EH (cell line): ENCODE data around the gene NFASC.

Experiments used
- DNase-seq: peaks from one replicate; pipeline ENCODE4 v3.0.0-alpha.2; 2015; ENCODE audit warnings: low read depth

NFASC gene

GRCh38 chr1:204870160-204870912 is at the start of gene NFASC:
Gene NFASC (plus strand): TSS chr1:204870862. CDS start chr1:204944316, 73,454 bp downstream.
- no peak for DNase-seq

GRCh38 chr1:204821476-204821875 is 49.2 kb upstream of the NFASC start:
- DNase-seq, result no peak

- no peak for DNase-seq
Measured at GRCh38 chr1:204821924-204822323, 48.7 kb upstream of the NFASC start.

GRCh38 chr1:204826970-204827369 is 43.7 kb upstream of the NFASC start:
- no peak for DNase-seq

- peak; percentile 78 for DNase-seq
Measured at GRCh38 chr1:204828352-204828850, 42.3 kb upstream of the NFASC start.

GRCh38 chr1:204829133-204829825 is 41.4 kb upstream of the NFASC start:
- DNase-seq, result no peak

- DNase-seq, result no peak
Measured at GRCh38 chr1:204830747-204831146, 39.9 kb upstream of the NFASC start.

- no peak for DNase-seq
Measured at GRCh38 chr1:204831186-204831585, 39.5 kb upstream of the NFASC start.

- no peak for DNase-seq
Measured at GRCh38 chr1:204834336-204834735, 36.3 kb upstream of the NFASC start.

GRCh38 chr1:204834752-204835151 is 35.9 kb upstream of the NFASC start:
- DNase-seq, result no peak

GRCh38 chr1:204835737-204836136 is 34.9 kb upstream of the NFASC start:
- no peak for DNase-seq

GRCh38 chr1:204836856-204837255 is 33.8 kb upstream of the NFASC start:
- DNase-seq, result peak; percentile 44

- peak; percentile 71 for DNase-seq
Measured at GRCh38 chr1:204837440-204838084, 33.1 kb upstream of the NFASC start.

- DNase-seq, result no peak
Measured at GRCh38 chr1:204841316-204841715, 29.3 kb upstream of the NFASC start.

- no peak for DNase-seq
Measured at GRCh38 chr1:204841798-204842197, 28.9 kb upstream of the NFASC start.

GRCh38 chr1:204842369-204842768 is 28.3 kb upstream of the NFASC start:
- DNase-seq, result no peak

- DNase-seq, result peak; percentile 24
Measured at GRCh38 chr1:204842892-204843291, 27.8 kb upstream of the NFASC start.

- DNase-seq, result no peak
Measured at GRCh38 chr1:204846546-204846945, 24.1 kb upstream of the NFASC start.

- no peak for DNase-seq
Measured at GRCh38 chr1:204848579-204848978, 22.1 kb upstream of the NFASC start.

- no peak for DNase-seq
Measured at GRCh38 chr1:204852854-204853253, 17.8 kb upstream of the NFASC start.

GRCh38 chr1:204853436-204853835 is 17.2 kb upstream of the NFASC start:
- no peak for DNase-seq

GRCh38 chr1:204854286-204854685 is 16.4 kb upstream of the NFASC start:
- DNase-seq, result no peak

- no peak for DNase-seq
Measured at GRCh38 chr1:204858363-204858821, 12.3 kb upstream of the NFASC start.
